Upper lobe of left lung (tissue), 6 donors: Measurements from ENCODE around the gene OR8I2. TPM values are rescaled to one million over a fixed set of nuclear protein-coding genes. Genes with fewer than 3 reads are reported as not detected.

Source experiments
- small RNA-seq, 4 donors: library from RNA; depleted of rRNA; stranded (forward); fragments of <200 nt; gene quantifications; one replicate each; pipeline ENCODE3, GENCODE V24; 2016
- total RNA-seq, 6 donors: library from RNA; depleted of rRNA in 4 of 6; stranded (reverse); fragments of >200 nt in 4 of 6; gene quantifications; one replicate each; pipeline versions ENCODE4 v1.1.0 to v1.2.1, GENCODE V29; 2016 to 2021
- donor health status: DM: no; HTN: no; CAD: no; lungs with moderate emphysema.
- donor health status: DM: no; HTN: yes; CAD: no; lungs with severe emphysema.

The OR8I2 gene
- total RNA-seq, 6 donors from 2014 or later: not detected

Small RNAs within 50 kb of the gene (small RNA-seq; reads per million reads assigned to genes)
- 0 reads per million in 4 donors for gene OR8I4P

Other genes starting within 250 kb of the OR8I2 start
- not detected for gene TRIM51, start 210.0 kb upstream of the OR8I2 start, total RNA-seq
- not detected for gene OR5W2, start 178.7 kb upstream of the OR8I2 start, total RNA-seq
- not detected for gene OR5I1, start 156.9 kb upstream of the OR8I2 start, total RNA-seq
- not detected for gene OR10AG1, start 123.4 kb upstream of the OR8I2 start, total RNA-seq
- gene OR5F1, start 98.7 kb upstream of the OR8I2 start, total RNA-seq: not detected
- not detected for gene OR5AS1, start 65.7 kb upstream of the OR8I2 start, total RNA-seq
- gene OR8H2, start 10.4 kb downstream of the OR8I2 start, total RNA-seq: not detected
- not detected for gene OR8H3, start 29.1 kb downstream of the OR8I2 start, total RNA-seq
- not detected for gene OR8J3, start 46.9 kb downstream of the OR8I2 start, total RNA-seq
- not detected for gene OR8K5, start 67.0 kb downstream of the OR8I2 start, total RNA-seq
- gene OR5J2, start 83.3 kb downstream of the OR8I2 start, total RNA-seq: not detected
- gene OR5T2, start 140.9 kb downstream of the OR8I2 start, total RNA-seq: not detected
- gene OR5T3, start 158.9 kb downstream of the OR8I2 start, total RNA-seq: not detected
- not detected for gene OR5T1, start 180.8 kb downstream of the OR8I2 start, total RNA-seq
- gene OR8H1, start 198.9 kb downstream of the OR8I2 start, total RNA-seq: not detected
- not detected for gene OR8K3, start 221.8 kb downstream of the OR8I2 start, total RNA-seq